ENCODE results near the gene HS6ST1.

HS6ST1 gene

DNA sequence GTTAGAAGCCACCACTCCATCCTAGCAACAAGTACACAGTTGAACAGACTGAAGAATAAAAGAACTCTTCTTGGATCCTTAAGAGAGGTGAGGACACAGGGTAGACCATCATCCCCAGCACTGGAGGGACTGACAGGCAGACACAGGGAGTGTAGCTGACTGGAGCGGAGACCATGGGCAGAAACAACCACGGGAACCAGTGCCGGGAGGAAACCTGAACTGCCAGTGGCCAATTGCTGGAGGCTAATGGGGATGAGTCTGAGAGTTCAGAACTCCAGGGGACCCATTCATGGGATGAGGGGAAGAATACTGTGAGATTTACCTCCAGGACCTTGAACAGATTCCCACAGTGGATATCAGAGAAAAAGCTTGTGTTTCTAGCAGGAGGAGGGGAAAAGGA is 76.8 kb downstream of the HS6ST1 start:
- DNase-seq (ENCODE audit: low read depth), result no peak
- TF ChIP-seq, protein P1, sequence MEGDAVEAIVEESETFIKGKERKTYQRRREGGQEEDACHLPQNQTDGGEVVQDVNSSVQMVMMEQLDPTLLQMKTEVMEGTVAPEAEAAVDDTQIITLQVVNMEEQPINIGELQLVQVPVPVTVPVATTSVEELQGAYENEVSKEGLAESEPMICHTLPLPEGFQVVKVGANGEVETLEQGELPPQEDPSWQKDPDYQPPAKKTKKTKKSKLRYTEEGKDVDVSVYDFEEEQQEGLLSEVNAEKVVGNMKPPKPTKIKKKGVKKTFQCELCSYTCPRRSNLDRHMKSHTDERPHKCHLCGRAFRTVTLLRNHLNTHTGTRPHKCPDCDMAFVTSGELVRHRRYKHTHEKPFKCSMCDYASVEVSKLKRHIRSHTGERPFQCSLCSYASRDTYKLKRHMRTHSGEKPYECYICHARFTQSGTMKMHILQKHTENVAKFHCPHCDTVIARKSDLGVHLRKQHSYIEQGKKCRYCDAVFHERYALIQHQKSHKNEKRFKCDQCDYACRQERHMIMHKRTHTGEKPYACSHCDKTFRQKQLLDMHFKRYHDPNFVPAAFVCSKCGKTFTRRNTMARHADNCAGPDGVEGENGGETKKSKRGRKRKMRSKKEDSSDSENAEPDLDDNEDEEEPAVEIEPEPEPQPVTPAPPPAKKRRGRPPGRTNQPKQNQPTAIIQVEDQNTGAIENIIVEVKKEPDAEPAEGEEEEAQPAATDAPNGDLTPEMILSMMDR (IDR thresholded peaks at IDR 0.05; ENCODE audit: low read length, missing control alignments), result no peak
- H3K4me3 ChIP-seq (replicated peaks; ENCODE audit: low read depth, low read length), result no peak overlapping the region

DNA sequence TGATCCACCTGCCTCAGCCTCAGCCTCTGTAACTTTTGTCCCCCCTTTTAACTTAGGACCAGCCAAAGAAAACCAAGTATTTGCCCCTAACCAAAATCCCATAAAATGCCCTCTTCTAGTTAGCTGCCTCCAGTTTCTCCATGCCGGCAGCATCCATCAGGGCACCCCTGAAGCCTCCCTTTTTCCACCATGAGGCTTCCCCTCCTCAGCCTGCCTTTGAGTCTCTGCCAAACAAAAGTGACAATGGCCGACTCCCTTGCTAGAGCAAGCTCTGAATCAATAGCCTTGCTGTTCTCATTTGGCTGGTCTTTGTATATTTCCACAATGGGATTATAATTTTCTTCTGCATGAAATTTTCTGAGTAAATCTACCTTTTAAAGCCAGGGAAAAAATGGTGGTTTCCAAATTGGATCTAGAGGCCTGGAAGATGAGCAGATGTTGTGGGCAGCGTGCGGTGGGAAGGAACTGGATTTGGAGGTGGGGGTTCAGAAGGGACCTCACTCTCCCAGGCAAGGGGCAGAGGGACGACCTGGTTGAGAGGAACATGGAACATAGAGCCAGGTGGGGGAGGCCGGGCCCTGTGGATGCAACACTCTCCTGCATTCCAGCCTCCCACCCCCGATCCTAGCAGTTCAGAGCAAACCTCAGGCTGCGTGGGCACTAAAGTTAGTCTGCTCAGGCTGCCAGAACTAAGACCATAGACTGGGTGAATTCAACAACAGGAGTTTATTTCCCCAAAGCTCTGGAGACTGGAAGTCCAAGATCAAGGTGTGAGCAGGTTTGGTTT is 80.6 kb downstream of the HS6ST1 start:
- no peak for DNase-seq (ENCODE audit: low read depth)
- no peak overlapping the region for H3K4me3 ChIP-seq (replicated peaks; ENCODE audit: low read depth, low read length)
- TF ChIP-seq, protein P1 (IDR thresholded peaks at IDR 0.05; ENCODE audit: low read length, missing control alignments), result no peak

DNA sequence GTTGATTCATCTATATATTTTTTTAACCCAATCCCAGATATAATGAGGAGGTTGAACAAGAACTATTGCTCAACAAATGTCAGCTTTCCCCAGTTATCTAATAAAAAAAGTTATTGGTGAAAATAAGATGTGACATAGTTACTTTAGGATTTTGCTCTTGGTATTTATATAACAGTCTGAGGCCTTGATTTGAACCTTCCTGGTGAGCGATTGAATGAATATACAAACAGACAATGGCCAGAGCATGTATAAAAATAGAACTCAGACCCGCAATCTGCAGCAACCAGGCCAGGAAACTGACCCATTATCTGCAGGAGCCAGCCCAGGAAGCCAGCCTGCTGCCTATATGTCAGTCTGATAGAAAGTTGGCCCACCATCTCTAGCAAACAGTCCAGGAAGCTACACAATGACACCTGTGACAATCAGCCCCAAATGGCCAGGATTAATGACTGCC is 81.6 kb downstream of the HS6ST1 start:
- TF ChIP-seq, protein P1 (IDR thresholded peaks at IDR 0.05; ENCODE audit: low read length, missing control alignments), result no peak
- H3K4me3 ChIP-seq (replicated peaks; ENCODE audit: low read depth, low read length), result no peak overlapping the region
- DNase-seq (ENCODE audit: low read depth), result peak; percentile 18

DNA sequence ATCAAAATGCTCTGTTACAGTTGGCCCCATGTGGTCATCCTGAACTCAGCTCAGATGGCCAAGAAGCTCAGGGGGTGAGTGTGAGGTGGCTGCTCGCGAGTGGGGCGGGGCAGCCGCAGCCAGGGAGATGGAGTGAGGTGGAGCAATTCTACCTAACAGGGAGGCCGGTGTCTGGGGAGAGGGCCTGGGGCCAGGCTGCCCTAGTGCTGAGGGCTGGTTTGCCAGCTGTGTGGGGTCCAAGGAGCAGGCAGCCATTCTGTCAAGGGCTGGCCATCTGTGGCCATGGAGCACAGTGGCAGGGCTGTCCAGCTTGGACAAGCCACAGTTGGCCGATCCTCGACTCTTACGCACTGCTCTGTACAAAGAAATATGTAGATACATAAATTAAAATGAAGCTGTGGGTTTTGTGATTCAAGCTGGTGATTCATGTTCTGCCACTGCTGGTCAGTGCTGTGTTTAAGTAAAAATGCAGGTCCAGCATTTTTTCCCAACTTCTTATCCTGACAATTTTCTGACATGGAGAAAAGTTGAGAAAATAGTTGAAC is 82.1 kb downstream of the HS6ST1 start:
- TF ChIP-seq, protein P1 (IDR thresholded peaks at IDR 0.05; ENCODE audit: low read length, missing control alignments), result no peak

DNA sequence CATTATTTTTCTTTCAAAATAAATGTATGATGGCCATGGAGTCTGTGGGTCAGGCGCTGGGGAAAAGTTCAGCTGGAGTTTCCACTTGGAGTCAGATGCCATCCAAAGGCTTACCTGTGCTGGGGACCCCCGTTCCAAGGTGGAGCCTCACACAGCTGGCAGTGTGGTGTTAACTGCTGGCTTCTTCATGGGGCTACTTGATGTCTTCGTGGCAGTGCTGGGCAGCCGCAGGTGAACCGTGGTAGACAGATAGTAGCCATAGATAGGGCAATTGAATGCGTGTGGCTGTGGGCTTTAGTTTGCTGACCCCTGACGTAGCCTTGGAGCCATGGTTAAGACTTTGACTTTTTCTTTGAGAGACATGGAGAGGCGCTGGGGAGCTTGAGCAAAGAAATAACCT is 83.1 kb downstream of the HS6ST1 start:
- DNase-seq (ENCODE audit: low read depth), result no peak
- TF ChIP-seq, protein P1 (IDR thresholded peaks at IDR 0.05; ENCODE audit: low read length, missing control alignments), result no peak
- no peak overlapping the region for H3K4me3 ChIP-seq (replicated peaks; ENCODE audit: low read depth, low read length)

More for the DNA sequence above, 82.1 kb downstream of the HS6ST1 start:
- H3K4me3 ChIP-seq (replicated peaks; ENCODE audit: low read depth, low read length), result no peak overlapping the region
- DNase-seq (ENCODE audit: low read depth), result peak; percentile 63

DNA sequence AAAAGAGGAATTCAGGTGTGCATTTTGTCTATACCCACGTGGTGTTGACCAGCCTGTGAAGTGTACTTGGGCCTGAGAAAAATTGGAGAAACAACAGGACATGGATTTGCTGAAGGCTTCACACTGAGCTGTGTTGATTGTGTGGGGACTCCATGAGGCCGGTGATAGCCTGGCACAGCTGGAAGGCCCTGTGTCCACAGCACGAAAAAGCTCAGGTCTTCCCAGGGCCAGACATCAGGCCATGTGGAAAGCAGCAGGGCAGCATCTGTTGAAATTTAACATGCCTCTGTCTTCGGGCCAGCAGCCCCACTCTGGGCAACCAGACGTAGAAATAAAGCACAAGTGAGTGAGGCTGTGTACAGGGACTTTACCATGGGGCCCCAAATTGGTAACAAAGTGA is 84.1 kb downstream of the HS6ST1 start:
- no peak for DNase-seq (ENCODE audit: low read depth)

More for the DNA sequence above, 84.1 kb downstream of the HS6ST1 start:
- TF ChIP-seq, protein P1 (IDR thresholded peaks at IDR 0.05; ENCODE audit: low read length, missing control alignments), result no peak
- no peak overlapping the region for H3K4me3 ChIP-seq (replicated peaks; ENCODE audit: low read depth, low read length)

Data from fibroblast of pulmonary artery (primary cell).